Measurements from ENCODE around the gene POLE2.

GRCh38 chr14:49615776-49616175 is 72.2 kb downstream of the POLE2 start:
- no peak for TF ChIP-seq POLR2A (IDR thresholded peaks at IDR 0.05; ENCODE audit: low read depth)
- TF ChIP-seq CTCF (IDR thresholded peaks at IDR 0.05) = no peak

All from esophagus muscularis mucosa (tissue), 3 donors.